HG03108 (cell line): ENCODE results near the gene CDH13.

Source experiments
- ATAC-seq: cut with Tn5 transposase; IDR thresholded peaks from one replicate; pipeline ENCODE4 v1.9.1; 2021; ENCODE audit warnings: moderate library complexity; ENCODE audit not compliant: unreplicated experiment

Gene CDH13

DNA sequence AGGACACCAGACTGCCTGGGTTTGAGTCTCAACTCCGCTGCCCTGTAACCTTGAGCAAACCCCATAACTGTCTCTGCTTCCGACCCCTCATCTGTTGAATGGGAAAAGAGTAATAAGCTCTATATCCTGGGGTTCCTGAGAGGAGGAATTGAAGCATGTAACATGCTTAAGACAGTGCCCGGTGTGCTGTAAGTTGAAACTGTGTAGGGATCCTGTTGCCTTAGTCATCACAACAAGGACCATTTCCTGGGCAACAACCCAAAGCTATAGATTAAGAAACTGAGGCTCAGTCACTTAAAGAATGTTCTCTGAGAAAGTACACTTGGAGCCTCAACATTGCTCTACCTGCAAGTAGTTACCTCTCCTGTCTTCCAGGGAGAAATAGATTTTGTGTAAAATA is 23.0 kb downstream of the CDH13 start:
- no peak for ATAC-seq

DNA sequence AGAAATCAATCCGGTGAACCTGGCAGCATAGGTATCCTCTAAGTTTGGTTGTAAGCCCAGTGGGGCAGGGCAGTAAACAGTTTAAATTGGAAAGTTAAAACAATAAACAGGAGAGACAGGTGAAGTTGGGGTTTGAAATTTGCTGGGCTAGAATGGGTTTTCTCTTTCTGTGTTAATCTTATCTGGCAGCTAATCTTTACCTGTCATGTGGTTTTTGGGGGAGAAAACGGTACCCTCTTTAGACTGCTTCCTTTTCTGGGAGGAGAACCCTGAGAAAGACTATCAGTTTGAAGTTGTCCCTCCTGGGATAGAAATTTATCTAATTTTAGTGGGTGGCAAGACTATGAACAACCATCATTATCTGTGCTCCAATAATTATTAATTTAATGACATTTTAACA is 24.0 kb downstream of the CDH13 start:
- ATAC-seq, result no peak

DNA sequence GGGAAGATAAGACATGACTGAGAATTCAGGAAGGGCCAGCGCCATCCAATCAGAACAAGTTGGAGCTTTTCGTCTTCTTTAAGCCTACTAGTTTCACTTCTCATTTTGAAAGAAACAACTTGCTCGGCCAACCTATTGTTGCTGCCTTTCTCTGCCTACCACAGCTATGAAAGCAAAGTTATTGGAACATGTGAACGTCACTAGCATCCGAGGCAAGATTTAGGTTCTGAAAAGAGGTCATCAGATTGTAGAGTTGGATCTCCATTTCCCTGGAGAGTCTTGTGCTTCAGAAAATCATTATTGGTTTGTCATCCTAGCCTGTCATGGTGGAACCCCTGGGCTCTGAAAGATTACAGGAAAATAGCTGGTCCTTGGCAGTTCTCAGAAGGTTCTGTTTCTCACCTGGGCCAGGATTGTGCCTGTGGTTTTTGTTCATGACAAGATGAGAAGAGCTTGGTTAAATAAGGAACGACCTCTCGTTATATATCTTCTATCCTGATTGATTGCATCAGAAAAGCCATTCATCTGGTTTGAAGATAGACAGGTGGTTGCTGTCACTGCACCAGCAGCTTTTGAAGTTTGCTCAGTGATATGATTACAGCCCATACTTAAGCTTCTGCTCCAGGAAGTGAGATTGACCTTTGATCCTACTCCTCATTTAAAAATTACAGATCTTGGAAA is 25.3 kb downstream of the CDH13 start:
- ATAC-seq, result peak; percentile 39

DNA sequence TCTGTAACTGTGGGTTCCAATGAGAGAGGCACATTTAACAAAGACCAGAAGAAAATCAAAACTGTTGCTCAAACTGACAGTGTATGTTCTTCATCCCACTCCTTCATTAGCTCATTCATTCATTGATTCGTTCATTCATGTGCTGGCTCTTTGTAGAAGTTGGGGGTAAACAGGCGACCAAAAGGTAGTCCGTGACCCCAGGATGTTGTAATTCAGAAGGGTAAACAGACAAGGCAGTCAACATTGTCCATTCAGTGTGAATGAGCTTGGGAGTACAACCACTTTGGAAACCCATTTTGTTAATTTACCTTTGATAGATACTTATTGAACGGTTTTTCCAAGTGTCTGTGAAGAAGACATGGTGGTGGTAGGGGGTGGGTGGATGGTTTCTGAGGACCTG is 26.1 kb downstream of the CDH13 start:
- ATAC-seq, result no peak

DNA sequence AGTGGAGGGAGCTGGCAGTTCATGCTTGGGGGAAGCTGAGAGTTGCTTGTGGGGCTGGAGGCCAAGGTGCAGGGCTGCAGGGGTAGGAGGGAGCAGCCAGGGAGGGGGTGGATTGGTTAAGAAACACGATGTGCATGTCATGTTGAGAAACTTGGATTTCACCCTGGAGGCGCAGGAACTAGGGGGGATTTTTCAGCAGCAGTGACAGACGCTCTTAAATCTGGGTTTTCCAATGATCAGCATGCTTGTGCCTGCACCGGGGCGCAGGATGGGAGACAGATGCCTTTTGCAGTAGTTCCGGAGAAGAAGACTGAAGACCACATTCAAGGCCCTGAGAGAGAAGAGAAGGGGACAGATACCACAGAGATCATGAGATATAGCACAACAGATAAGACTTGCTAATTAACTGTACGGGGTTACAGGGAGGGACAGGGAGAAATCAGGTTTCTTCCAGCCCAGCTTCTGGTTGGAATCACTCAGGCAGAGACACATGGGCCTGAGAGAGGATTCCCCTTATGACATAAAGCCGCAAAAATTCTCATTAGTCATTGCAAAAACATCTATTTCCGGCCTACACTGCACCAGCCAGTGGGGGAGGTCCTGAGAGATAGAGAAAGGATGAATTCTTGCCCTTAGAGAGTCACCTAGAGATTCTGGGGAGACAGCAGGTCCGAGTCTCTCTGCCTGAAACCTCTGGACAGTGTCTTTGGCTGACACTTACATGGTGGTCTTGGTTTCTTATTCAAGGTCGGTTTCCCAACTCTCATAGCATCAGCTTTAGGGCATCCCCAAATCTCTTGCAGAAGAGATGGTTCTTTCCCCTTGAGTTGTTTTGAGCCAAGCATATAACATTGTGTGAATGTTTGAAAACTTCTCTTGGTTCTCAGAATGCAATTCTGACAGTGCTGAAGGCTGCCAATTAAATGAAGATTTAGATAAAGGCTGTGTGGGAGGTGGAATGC is 27.1 kb downstream of the CDH13 start:
- ATAC-seq, result peak; percentile 63

DNA sequence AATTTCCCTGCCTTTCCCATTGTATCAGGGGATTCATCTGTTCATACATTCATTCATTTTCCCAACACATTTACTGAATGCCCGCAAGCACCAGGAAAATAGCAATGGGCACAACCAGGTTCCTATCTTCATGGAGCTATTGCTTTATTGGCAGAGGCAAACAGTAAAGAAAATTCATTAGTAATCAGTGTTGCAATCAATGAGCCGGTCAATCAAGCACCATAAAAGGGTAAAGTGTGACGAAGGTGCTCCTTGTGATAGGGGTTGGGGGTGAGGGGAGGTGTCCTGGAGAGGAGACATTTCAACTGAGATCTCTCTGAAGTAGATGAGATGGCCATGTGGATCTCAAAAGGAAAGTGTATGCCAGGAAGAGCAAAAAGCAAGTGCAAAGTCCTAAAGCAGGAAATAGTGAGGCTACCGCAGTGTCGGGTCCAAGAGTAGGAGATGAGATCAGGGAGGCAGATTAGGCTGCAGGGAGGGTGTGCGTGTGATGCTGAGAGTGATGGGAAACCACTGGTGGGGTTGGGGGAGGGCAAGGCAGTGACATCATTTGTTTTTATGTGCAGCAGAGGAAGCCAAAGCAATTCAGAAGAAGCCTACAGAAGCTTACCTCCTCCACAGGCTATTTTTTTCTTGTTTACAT is 28.4 kb downstream of the CDH13 start:
- ATAC-seq, result no peak

DNA sequence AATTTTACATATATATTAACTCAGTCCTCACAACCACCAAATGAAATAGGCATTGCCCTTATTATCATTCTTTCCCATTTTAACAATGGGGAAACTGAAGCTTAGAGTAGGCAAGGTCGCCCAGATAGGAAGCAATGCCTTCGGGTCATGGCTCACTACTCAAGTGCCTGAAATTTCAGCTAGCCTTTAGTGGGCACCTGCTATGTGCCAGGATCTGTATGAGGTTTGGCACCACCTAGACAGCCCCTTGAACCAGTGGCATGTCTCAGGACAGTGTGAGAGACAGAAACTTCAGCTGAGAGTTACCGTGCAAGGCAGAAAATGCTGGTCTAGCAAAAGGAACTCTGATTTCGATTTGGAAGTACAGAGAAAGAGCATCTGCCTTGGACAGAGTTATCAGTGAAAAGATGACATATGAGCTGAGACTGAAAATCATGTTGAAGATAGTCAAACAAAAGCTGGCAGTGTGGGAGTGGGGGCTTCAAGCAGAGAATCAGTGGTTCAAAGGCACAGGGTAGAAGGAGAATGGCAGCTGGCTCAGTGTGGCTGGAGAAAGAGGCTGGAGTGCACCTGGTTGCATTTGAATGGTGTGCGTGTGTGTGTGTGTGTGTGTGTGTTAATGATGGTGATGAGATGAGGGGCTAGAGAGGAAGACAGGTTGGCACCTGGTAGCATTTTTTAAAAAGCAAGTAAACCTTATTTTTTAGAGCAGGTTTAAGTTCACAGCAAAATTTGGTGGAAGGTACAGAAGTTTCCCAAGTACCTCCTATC is 29.1 kb downstream of the CDH13 start:
- no peak for ATAC-seq

DNA sequence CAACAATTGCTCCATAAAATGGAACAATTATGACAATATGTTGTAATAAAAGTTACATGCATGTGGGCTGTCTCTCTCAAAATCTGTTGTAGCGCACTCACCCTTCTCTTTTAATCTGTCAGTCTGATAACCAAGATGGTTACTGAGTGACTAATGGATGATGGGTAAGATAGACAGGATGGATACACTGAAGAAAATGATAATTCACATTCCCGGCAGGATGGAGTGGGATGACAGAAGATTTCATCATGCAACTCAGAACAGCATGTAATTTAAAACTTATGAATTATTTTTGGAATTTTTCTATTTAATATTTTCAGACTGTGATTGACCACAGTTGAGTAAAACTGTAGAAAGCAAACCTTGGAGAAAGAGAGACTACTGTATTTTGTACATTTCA is 30.5 kb downstream of the CDH13 start:
- ATAC-seq, result no peak

DNA sequence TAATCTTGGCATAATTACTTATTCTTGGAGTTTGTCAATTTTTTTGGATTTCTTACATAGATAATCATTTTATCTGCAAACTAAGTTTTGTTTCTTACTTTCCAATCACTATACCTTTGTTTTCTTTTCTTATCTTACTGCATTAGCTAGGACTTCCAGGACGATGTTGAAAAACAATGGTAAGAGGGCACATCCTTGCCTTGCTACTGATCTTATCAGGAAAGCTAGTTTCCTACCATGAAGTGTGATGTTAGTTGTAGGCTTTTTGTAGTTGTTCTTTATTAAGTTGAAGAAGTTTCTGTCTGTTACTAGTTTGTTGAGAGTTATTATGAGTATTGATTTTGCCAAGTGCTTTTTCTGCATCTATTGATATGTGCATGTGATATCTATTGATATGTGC is 31.0 kb downstream of the CDH13 start:
- no peak for ATAC-seq

DNA sequence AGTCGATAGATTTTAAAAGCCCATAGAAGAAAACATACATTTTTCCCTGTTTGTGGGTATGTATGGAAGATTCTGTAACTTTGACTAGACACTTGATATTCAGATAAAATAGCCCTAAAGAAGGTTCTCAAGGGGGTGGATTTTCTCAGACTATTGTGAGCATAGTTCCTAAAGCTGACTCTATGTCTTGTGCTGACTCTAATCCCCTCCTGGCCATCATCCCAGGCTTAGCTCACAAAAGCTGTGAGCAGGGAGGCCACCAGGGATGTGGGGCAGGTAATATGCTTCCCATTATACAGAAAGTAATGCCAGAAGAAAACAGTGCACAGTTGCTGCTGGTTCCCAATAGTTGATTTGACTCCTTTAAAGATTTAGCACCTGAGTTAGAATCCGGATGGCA is 32.0 kb downstream of the CDH13 start:
- ATAC-seq, result no peak

DNA sequence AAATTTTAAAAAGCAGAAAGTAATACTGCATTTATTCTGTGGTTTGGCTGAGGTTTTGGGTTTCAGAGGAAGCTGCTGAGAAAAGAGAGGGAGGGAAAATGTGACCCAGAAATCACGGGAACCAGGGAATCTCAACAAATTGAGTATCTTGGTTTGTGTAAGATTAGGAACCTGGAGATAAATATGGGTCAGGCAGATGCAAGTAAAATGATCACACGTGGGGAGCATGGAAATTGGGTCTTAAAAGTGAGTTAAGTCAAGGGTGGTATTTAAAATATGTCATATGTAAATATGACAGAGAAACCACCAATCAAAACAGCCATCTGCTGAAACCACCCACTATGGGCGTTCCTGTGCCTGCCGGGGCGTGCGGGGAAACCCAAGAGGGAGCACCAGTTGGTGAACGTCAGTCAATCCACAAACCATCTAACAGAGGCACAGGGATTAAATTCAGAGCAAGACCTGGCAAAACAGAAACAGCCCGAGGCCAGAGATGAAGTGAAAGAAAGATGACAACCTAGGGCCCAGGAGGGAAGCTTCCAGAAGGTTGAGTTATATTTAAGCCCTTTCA is 33.4 kb downstream of the CDH13 start:
- no peak for ATAC-seq

DNA sequence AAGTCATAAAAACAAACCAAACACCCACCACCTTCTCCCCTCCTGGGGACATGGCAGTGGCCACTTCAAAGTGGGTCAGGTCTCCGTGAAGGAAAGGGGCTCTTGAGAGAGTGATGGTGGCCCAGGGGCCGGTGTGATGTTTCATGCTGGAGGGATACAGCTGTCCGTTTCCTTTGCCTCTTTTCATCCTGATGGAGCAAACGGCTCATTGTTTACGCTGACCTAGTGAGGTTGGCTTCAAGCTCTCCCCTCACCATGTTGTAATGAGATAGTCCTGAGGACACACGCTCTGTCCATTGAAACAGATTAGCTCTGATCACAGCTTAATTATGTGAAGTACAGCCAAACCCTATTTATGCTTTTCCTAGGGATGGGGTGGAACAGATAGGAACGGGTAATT is 34.2 kb downstream of the CDH13 start:
- ATAC-seq, result no peak

DNA sequence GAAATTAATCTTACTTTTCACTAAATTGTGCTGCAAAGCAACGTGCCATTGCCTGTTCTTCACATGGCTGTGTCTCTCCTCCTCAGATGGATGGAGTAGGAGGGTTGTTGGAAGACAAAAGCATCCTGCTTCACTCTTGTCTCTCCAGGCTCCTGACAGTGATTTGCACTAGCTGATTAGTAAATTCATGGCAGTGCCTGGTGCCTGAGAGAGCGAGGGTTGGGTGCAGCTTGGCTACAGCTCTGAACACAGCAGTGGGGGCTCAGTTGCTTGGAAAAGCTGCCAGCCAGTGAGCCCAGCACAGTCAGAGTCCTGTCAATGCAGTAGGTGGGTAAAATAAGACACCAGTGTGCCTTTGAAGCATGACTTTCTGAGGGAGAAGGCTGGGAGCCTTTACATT is 37.4 kb downstream of the CDH13 start:
- ATAC-seq, result no peak

DNA sequence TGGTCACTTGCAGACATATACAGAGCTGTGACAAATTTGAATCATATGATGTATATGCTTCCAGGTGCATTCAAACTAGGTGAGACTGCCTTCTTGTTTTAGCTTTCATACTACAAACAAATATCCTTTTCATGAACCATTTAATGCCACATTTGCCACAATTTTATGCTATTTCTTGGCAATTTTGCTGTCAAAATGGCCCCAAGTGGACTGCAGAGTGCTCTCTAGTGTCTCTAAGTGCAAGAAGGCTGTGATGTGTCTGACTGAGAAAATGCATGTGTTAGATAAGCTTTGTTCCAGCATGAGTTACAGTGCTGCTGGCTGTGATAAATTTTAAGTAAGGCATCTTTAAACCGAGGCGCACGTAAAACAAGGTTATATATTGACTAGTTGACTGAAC is 38.3 kb downstream of the CDH13 start:
- no peak for ATAC-seq

DNA sequence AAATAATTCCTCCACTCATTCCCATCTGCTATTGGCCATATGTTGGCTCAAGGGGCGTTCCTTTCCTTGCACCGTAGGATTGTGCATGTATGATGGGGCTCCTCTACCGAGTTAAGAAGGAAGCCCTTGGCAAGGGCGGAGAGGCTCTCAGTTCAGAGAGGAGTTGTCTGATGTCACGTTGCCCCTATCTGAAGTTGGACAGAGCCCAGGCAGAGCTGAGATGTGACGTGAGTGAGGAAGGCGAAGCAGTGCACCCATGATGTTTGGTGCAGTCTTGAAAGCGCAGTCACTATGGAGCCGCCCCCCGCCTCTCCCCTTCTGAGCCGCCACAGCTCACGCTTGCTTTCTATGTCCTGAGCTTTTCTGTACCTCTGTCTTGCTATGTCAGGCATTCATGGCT is 40.7 kb downstream of the CDH13 start:
- no peak for ATAC-seq

DNA sequence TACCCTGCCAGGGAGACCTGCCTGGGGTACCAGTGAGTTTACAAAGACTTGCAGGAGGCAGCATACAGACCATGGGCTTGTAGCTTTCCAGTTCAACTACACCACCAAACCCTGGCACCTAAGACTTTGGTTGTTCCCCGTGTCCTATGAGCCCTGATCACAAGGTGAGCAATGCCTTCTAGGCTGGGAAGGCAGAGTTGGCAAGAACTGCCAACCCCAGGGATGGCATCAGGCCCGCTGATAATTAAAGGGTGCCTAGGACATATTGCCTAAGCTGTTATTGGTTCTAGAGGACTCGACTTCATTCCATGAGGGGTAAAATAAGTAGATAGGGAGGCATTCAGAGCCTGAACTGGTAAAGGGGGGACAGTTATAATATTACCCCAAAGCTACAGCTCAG is 41.3 kb downstream of the CDH13 start:
- no peak for ATAC-seq

DNA sequence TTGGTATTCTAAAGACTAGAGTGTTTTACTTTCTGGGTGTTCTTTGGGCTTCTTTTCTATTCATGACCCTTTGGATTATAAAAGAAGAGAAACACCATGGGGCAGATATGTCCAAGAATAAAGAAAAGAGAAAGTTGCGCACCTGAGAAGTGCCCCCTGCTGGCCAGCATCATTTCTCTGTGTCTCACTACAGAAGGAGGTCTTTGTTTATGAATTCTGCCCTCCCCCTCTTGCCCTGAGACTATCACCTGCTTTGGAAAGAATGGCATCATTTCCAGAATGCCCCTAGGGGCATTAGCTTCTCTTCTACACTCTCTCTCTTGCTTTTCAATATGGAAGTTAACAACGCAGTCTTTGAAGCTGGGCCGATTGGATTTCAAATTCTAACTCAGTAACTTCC is 45.0 kb downstream of the CDH13 start:
- no peak for ATAC-seq

DNA sequence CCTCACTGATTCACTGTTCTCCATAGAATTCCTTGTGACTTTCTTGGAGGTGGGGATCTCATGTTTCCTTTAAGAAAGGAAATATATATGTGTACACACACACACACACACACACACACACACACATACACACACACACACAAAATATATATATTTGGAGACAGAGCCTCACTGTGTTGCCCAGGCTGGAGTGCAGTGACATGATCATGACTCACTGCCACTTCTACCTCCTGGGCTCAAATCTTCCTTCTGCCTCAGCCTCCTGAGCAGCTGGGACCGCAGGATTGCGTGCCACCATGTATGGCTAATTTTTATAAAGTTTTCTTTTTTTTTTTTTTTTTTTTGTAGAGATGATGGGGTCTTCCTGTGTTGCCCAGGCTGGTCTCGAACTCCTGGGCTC is 45.9 kb downstream of the CDH13 start:
- no peak for ATAC-seq

DNA sequence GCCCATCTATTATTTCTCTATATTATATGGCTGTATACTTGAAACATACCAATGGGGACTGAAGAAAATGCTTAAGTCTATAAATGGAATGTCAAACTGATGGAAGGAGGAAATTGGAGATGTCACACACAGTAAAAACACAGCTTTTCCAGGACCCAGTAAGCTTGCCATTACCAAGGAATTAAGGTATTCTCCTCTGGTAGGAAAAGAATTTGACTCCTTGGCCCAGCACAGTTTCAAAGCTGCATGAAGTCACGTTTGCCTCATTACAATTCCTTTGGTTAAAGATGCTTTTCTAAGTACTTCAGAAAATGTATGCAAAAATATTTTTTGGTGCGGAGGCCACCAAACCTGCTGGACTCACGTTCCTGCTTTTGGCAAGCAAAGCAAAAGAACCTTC is 48.5 kb downstream of the CDH13 start:
- ATAC-seq, result no peak

DNA sequence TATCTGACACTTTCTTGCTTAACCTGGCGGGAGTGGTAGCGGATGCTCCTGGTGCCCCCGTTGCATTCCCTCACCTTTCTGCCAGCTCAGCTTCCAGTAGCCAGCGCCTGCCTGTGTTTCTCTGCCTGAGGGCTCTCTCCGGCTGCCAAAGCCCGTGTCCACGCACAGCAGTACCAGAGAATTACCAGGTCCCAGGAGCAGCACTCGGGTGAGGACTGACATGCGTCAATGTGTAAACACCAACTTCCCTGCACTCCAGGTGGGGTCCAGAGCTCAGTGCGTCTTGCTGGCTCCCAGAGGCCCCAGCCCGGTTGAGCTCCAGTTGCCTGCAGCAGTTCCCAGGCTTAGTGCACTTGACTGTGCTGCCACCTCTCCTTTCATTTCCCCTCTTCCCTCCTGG is 54.8 kb downstream of the CDH13 start:
- no peak for ATAC-seq

DNA sequence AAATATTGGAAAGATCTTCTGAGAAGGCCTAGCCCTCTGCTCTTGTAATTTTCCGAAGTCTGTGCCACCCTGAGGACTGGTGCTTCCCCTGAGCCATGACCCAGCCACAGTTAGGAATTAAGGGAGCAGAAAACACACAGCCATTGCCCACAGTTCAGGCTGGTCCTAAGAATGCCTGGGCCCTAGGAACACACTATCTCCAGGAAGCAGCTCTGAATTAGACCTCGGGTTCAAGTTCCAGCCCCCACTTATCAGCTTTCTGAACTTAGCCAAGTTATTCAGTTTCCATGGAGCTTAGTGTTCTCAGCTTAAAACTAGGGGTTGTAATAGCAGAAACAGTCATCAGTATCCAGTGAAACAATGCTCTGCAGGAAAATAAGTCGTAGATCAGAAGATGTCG is 56.0 kb downstream of the CDH13 start:
- ATAC-seq, result no peak
